BLaER1 treated with 17β-estradiol and CSF1 and Interleukin-3, amounts not matched to agents 10 nM and 100 nM (cell line): ENCODE measurements around the gene MAP6.

Experiments
- H3K27ac ChIP-seq, 11 experiments: shearing (Covaris generic); formaldehyde crosslinking; 2 replicates each; pipeline ENCODE4 v1.8.1; 2022
- H3K27me3 ChIP-seq, 11 experiments: shearing (Covaris generic); formaldehyde crosslinking; 2 replicates each; pipeline ENCODE4 v1.8.1; 2022
- H3K36me3 ChIP-seq, 11 experiments: shearing (Covaris generic); formaldehyde crosslinking; 2 replicates each; pipeline ENCODE4 v1.8.1; 2022
- H3K4me1 ChIP-seq, 10 experiments: shearing (Covaris generic); formaldehyde crosslinking; 2 replicates each; pipeline ENCODE4 v1.8.1; 2022
- H3K4me2 ChIP-seq, 11 experiments: shearing (Covaris generic); formaldehyde crosslinking; 2 replicates each; pipeline ENCODE4 v1.8.1; 2022
- H3K4me3 ChIP-seq, 10 experiments: shearing (Covaris generic); formaldehyde crosslinking; 2 replicates each; pipeline ENCODE4 v1.8.1; 2022
- H3K9ac ChIP-seq, 11 experiments: shearing (Covaris generic); formaldehyde crosslinking; 2 replicates each; pipeline ENCODE4 v1.8.1; 2022
- H3K9me3 ChIP-seq, 11 experiments: shearing (Covaris generic); formaldehyde crosslinking; replicated peaks in 1 of 11; 2 replicates each; pipeline ENCODE4 v1.8.1; 2022
- H4K20me1 ChIP-seq, 11 experiments: shearing (Covaris generic); formaldehyde crosslinking; 2 replicates each; pipeline ENCODE4 v1.8.1; 2022
- Cebpa-rat ChIP-seq, 11 experiments: shearing (Covaris generic); IDR thresholded peaks; 2 replicates each; pipeline ENCODE4 v1.8.1; 2022

Gene MAP6

GRCh38 chr11:75673977-75674582, 5.2 kb upstream of the MAP6 start:
- no peak for TF ChIP-seq Cebpa-rat (IDR thresholded peaks at IDR 0.05)
- no peaks in the 10 kb centered on the region; a peak in 2 of 22 replicates for H4K20me1 ChIP-seq
- H3K27ac ChIP-seq, result no peak overlapping the region
- peaks cover 0 to 10% (median under 1%) of the 10 kb centered on the region in 10 experiments; a peak in 9 of 20 replicates for H3K4me1 ChIP-seq
- H3K4me2 ChIP-seq, result peak overlapping the region in 2 of 11 experiments; percentile 11 to 12; a peak in 2 of 22 replicates
- peaks cover 9 to 15% (median 14%) of the 10 kb centered on the region in 11 experiments for H3K9me3 ChIP-seq
- no peak overlapping the region for H3K9ac ChIP-seq
- no peak overlapping the region for H3K4me3 ChIP-seq
- peaks cover 22 to 32% (median 28%) of the 10 kb centered on the region in 11 experiments for H3K27me3 ChIP-seq
- no peaks in the 10 kb centered on the region; a peak in 1 of 22 replicates for H3K36me3 ChIP-seq

GRCh38 chr11:75667831-75668450, 897 bp downstream of the MAP6 start:
- Histone ChIP-seq H3K4me3 (peak overlapping the region; percentile 52 to 72 (median 62)), H4K20me1 (peaks cover 0 to 23% (median 19%) of the 10 kb centered on the region in 11 experiments; a peak in 16 of 22 replicates), H3K36me3 (no peaks in the 10 kb centered on the region), H3K4me1 (peaks cover 12 to 25% (median 21%) of the 10 kb centered on the region in 10 experiments), H3K27me3 (peaks cover 65 to 87% (median 75%) of the 10 kb centered on the region in 11 experiments), H3K4me2 (peak overlapping the region; percentile 88 to 99 (median 96)), H3K9me3 (peaks cover 0 to under 1% (median 0%) of the 10 kb centered on the region in 11 experiments; a peak in 1 of 22 replicates), H3K27ac (no peak overlapping the region), H3K9ac (peak overlapping the region in 10 of 11 experiments; percentile 2 to 56 (median 46); a peak in 15 of 22 replicates)
- no peak for TF ChIP-seq Cebpa-rat (IDR thresholded peaks at IDR 0.05)

GRCh38 chr11:75667255-75667830, 1.5 kb downstream of the MAP6 start:
- Histone ChIP-seq H3K4me3 (peak overlapping the region; percentile 52 to 72 (median 62)), H3K27ac (no peak overlapping the region)

GRCh38 chr11:75665990-75666389, 2.8 kb downstream of the MAP6 start:
- no peaks in the 10 kb centered on the region for H3K9me3 ChIP-seq
- no peak overlapping the region for H3K4me2 ChIP-seq
- no peak overlapping the region for H3K27ac ChIP-seq
- H3K27me3 ChIP-seq, result peaks cover 61 to 75% (median 66%) of the 10 kb centered on the region in 11 experiments
- no peak overlapping the region for H3K9ac ChIP-seq
- H3K4me1 ChIP-seq, result peaks cover 12 to 25% (median 21%) of the 10 kb centered on the region in 10 experiments
- no peak for TF ChIP-seq Cebpa-rat (IDR thresholded peaks at IDR 0.05)
- H4K20me1 ChIP-seq, result peaks cover 0 to 23% (median 19%) of the 10 kb centered on the region in 11 experiments; a peak in 16 of 22 replicates
- H3K4me3 ChIP-seq, result no peak overlapping the region
- H3K36me3 ChIP-seq, result no peaks in the 10 kb centered on the region

More at GRCh38 chr11:75667255-75667830, 1.5 kb downstream of the MAP6 start:
- no peaks in the 10 kb centered on the region for H3K9me3 ChIP-seq
- TF ChIP-seq Cebpa-rat (IDR thresholded peaks at IDR 0.05), result no peak
- peak overlapping the region; percentile 88 to 99 (median 96) for H3K4me2 ChIP-seq
- H3K9ac ChIP-seq, result peak overlapping the region in 10 of 11 experiments; percentile 2 to 56 (median 46); a peak in 15 of 22 replicates
- H3K4me1 ChIP-seq, result peaks cover 12 to 25% (median 21%) of the 10 kb centered on the region in 10 experiments
- H3K36me3 ChIP-seq, result no peaks in the 10 kb centered on the region
- peaks cover 65 to 87% (median 75%) of the 10 kb centered on the region in 11 experiments for H3K27me3 ChIP-seq
- peaks cover 0 to 23% (median 19%) of the 10 kb centered on the region in 11 experiments; a peak in 16 of 22 replicates for H4K20me1 ChIP-seq

GRCh38 chr11:75665126-75665525, 3.7 kb downstream of the MAP6 start:
- H3K4me2 ChIP-seq, result no peak overlapping the region
- H3K9ac ChIP-seq, result no peak overlapping the region
- H3K4me3 ChIP-seq, result no peak overlapping the region
- H3K36me3 ChIP-seq, result no peaks in the 10 kb centered on the region
- H3K27me3 ChIP-seq, result peaks cover 52 to 67% (median 57%) of the 10 kb centered on the region in 11 experiments
- H3K4me1 ChIP-seq, result peaks cover 12 to 25% (median 21%) of the 10 kb centered on the region in 10 experiments
- H3K9me3 ChIP-seq, result no peaks in the 10 kb centered on the region
- H4K20me1 ChIP-seq, result peaks cover 0 to 23% (median 19%) of the 10 kb centered on the region in 11 experiments; a peak in 16 of 22 replicates
- no peak for TF ChIP-seq Cebpa-rat (IDR thresholded peaks at IDR 0.05)
- no peak overlapping the region for H3K27ac ChIP-seq

- no peak overlapping the region for H3K4me2 ChIP-seq
- no peaks in the 10 kb centered on the region for H3K36me3 ChIP-seq
- TF ChIP-seq Cebpa-rat (IDR thresholded peaks at IDR 0.05), result no peak
- no peak overlapping the region for H3K27ac ChIP-seq
- no peaks in the 10 kb centered on the region for H3K9me3 ChIP-seq
- H3K4me1 ChIP-seq, result peaks cover 12 to 25% (median 21%) of the 10 kb centered on the region in 10 experiments
- H3K27me3 ChIP-seq, result peaks cover 45 to 59% (median 50%) of the 10 kb centered on the region in 11 experiments
- no peak overlapping the region for H3K9ac ChIP-seq
- H4K20me1 ChIP-seq, result peaks cover 0 to 23% (median 19%) of the 10 kb centered on the region in 11 experiments; a peak in 16 of 22 replicates
- H3K4me3 ChIP-seq, result no peak overlapping the region
These were observed 4.4 kb downstream of the MAP6 start for GRCh38 chr11:75664389-75664788.

- Histone ChIP-seq H3K4me3 (no peak overlapping the region), H3K9ac (no peak overlapping the region), H3K4me1 (peaks cover 12 to 20% (median 19%) of the 10 kb centered on the region in 10 experiments), H3K27ac (no peak overlapping the region), H3K9me3 (no peaks in the 10 kb centered on the region), H4K20me1 (peaks cover 0 to 23% (median 19%) of the 10 kb centered on the region in 11 experiments; a peak in 16 of 22 replicates), H3K4me2 (no peak overlapping the region), H3K36me3 (no peaks in the 10 kb centered on the region), H3K27me3 (peaks cover 39 to 53% (median 44%) of the 10 kb centered on the region in 11 experiments)
- TF ChIP-seq Cebpa-rat (IDR thresholded peaks at IDR 0.05), result no peak
These were observed 5.0 kb downstream of the MAP6 start for GRCh38 chr11:75663808-75664207.

- H3K9ac ChIP-seq, result no peak overlapping the region
- no peak overlapping the region for H3K4me3 ChIP-seq
- H3K36me3 ChIP-seq, result no peaks in the 10 kb centered on the region
- no peaks in the 10 kb centered on the region for H4K20me1 ChIP-seq
- TF ChIP-seq Cebpa-rat (IDR thresholded peaks at IDR 0.05), result no peak
- peaks cover 0 to 14% (median 4%) of the 10 kb centered on the region in 11 experiments; a peak in 14 of 22 replicates for H3K27me3 ChIP-seq
- no peaks in the 10 kb centered on the region for H3K9me3 ChIP-seq
- H3K4me2 ChIP-seq, result no peak overlapping the region
- H3K4me1 ChIP-seq, result no peaks in the 10 kb centered on the region
- H3K27ac ChIP-seq, result no peak overlapping the region
These were observed 9.0 kb downstream of the MAP6 start for GRCh38 chr11:75659836-75660235.
